Inflammatory macrophage (primary cell): ENCODE data around the gene ANO2.

Experiments
- DNase-seq, 2 donors: peaks; one replicate each; pipeline ENCODE4 v3.0.0-alpha.2; 2020 to 2022
- total RNA-seq, 18 experiments: gene quantifications; one replicate each; lab custom pipeline; 2026; ENCODE audit warnings: mixed read lengths in 6 of 18, inconsistent platforms in 2 of 18; lab: John Stamatoyannopoulos, UW

Gene ANO2
- total RNA-seq = 0 to 0.62 (median 0.19) reads per million in 18 experiments

GRCh38 chr12:5945071-5946008, at the start of gene ANO2:
TSS of gene ANO2 (minus strand) at chr12:5945259. CDS start at chr12:5945217, 42 bp downstream.
- no peak for DNase-seq

DNA sequence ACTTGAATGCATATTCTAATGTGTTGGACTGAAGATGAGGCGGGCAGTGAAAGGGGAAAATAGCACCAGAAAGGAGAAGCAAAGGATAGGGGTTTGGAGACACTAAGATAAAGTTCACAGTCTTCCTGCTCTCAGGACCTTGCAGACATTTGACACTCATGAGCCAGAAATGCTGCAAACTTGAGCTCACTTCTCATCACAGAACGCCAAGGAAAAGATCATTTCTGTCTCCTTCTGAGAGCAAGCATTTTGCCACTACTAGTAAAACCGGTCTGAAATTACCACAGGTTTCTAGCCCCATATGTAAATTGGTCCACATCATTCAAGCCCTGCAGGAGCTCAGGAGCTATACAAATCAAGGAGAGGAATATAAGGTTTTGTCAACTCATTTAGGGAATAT, 44.6 kb upstream of the ANO2 start:
- no peak for DNase-seq

- peak; percentile 68 to 76 for DNase-seq
These were observed 43.6 kb upstream of the ANO2 start for GRCh38 chr12:5988659-5989116.

GRCh38 chr12:5988088-5988487, 43.0 kb upstream of the ANO2 start:
- DNase-seq = no peak

DNA sequence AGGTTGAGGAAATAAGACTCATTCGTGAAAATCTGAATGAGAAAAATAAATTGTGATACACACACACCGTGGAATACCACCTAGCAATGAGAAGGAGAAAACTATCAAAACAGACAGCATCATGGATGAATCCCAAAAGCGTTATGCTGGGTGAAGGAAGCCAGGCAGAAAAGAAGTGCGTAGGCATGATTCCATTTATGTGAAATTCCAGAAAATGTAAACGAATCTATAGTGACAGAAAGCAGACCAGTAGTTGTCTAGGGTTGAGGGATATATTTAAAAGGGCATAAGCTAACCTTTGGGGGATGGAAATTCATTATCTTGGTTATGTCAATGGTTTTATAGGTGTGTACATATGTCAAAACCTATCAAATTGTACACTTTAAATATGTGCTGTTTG, 42.5 kb upstream of the ANO2 start:
- DNase-seq = no peak

DNA sequence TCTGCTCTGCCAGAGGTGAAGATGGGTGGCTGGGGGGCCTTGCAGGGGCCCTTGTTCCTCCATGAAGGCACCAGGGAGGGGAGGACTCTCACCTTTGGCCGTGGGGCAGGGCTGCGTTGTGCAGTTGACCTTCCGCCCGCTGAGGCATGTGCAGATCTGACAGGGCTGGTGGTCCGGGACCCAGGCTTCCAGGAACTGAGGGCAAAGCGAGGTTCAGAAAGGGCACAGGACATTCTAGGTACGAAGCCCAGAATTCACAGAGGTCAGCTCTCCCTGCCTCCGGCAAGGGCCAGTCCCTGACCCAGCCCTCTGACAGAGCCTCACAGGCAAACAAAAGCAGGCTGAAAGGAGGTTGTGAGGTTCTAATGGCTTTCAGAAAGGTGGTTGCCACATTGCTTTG, 40.4 kb upstream of the ANO2 start:
- no peak for DNase-seq

DNA sequence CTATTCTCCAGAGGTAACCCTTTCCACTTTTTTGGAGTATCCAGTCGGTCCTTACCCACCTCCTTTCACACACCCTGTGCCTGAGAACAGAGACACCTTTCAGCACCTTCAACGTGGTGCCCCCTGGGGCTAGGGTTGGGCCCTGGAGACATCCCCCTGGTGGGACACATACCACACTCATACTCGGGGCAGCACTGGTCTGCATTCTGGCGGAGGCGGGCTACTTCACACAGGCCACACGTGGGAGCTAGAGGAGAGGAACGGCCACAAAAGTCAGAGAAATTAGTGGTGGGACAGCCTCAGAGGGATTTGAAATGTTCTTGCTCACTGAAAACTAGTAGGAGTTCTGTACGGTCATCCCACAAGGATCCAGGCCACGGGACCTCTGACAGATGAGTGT, 39.8 kb upstream of the ANO2 start:
- no peak for DNase-seq

- no peak for DNase-seq
These were observed 37.0 kb upstream of the ANO2 start for GRCh38 chr12:5982106-5982505.

DNA sequence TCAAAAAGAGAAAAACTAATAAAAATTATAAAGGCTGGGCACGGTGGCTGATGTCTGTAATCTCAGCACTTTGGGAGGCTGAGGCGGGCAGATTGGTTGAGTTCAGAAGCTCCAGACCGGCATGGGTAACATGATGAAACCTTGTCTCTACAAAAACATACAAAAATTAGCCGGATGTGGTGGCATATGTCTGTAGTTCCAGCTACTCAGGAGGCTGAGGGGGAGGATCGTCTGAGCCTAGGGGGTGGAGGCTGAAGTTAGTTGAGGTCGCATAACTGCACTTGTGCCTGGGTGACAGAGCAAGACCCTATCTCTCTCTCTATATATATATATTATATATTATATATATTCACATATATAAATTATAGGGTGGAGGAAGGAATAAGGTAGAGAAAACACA, 32.5 kb upstream of the ANO2 start:
- DNase-seq = no peak

- no peak for DNase-seq
These were observed 31.7 kb upstream of the ANO2 start for GRCh38 chr12:5976711-5977110.

GRCh38 chr12:5976196-5976595, 31.1 kb upstream of the ANO2 start:
- DNase-seq = no peak

DNA sequence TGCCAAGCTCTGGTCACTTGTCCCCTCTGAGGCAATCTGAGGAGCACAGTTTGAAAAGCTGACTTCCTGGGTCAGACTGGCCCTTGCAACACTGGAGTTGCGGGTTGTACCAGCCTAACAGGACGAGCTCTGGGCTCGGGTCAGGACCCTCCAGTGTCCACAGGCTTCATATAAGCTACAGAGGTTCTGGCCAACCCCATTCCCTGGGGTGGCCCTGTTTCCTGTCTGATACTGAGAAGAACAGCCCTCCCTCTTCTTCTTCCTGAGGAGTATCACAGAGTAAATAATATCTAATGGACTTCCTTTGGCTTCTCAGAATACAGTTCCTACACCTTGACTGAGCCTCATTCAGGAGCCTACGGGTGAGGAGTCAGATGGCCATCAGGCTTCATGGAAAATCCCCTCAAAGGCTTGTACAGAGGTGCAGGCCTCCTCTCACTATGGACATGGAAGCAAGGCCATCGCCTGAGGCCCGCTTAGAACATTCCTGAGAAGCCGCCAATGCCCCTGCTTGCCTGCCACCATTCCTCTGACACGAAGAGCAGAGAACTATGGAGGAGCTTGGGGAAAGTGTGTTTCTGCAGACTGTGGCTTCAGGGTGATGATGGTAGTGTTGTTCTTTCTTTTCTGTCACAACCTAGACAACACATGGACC, 28.5 kb upstream of the ANO2 start:
- no peak for DNase-seq

GRCh38 chr12:5972387-5972786, 27.3 kb upstream of the ANO2 start:
- no peak for DNase-seq

DNA sequence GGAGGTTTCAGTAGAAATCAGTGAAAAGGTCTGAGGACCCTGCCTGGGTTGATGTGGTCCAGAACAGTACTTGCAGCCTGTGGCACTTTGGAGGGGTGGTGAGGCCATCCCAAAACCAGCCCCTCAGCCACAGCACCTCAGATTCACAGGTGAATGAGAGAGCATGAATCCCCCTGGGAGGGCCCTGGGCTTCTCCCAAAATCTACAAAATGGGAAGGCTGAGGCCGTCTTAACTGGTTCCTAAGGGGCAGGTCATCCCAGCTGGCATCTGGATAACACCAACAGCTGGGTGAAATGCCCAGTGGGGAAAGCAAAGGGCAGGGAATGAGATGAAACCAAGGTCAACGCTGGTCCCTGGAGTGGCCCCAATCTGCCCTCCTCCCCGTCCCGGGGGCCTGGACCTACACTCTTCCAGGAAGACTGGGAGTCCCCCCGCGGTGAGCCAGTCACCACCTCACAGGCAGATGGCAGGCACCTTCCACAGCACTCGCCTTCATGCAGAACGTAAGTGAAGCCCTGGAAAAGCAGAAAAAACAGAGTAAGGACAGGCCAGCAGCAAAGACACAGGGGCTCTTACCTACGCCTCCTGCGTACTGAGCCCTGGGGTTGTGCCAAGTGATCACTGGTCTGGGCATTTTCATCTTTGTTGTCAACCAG, 26.3 kb upstream of the ANO2 start:
- no peak for DNase-seq

- DNase-seq = no peak
These were observed 25.1 kb upstream of the ANO2 start for GRCh38 chr12:5969974-5970690.

DNA sequence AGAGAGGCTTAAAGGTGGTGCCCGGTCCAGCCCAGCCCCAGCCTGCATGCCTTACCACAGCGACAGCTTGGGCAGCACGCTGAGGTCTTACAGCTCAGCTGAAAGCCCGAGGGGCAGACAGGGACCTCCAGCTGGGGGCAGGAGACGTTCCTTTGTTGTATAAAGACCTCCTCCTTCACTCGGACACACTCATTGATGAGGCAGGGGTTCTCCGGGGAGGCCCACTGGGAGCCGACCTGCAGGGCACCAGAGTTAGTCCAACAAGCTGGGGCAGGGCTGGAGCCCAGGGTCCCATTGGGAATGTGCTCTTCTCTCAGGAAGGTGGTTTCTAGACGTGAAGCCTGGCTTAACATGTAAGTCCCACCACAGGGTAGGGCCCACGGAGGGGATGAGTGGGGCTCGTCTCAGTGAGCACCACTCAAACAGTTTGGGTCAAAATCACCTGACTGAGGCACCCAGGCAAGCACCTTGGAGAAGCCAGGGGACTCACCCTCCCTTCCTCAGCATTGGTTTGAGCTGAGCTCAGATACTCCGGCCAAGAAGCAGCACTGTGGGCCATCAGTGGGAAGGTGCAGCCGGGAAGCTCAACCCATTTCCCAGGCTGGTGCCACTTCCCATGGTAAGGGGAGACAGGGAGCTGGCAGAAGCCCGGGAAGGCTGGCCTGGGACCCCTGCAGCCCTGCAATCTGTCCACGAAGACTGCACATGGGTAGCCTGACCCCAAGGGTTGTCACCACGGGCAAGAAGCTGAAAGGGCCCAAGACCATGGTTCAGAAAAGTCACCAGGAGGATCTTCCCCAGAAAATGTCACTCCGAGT, 24.3 kb upstream of the ANO2 start:
- DNase-seq = no peak

- no peak for DNase-seq
These were observed 22.8 kb upstream of the ANO2 start for GRCh38 chr12:5967645-5968415.

- no peak for DNase-seq
These were observed 21.5 kb upstream of the ANO2 start for GRCh38 chr12:5966486-5967095.

DNA sequence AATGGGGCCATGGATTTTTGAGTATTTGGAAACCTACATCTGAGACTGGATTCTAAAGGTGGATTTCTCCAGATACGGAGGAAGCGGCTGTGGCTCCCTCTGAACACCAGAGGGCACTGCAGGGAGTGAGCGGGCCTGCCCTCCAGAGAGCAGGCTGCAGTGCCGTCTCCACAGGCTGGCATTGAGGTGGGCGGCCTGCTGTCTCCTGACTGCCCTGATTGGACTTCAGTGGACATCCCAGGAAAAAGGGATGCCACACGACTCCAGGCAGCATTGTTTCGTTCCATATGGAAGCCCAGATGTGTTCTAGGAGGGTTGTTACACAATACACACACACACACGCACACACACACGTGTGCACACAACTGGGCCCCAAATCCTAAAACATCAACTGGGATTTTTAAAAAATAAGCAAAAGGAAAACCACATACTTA, 20.9 kb upstream of the ANO2 start:
- peak; percentile 35 to 65 for DNase-seq
